WERI-Rb-1 (cell line): ENCODE data around the gene PC.
"Not testable (repeated sequence)": the region's sequence is repeated elsewhere in the genome, so short reads cannot be mapped to it uniquely, and the experiment has no call there.

ENCODE experiments used
- DNase-seq: peaks from one replicate; pipeline ENCODE4 v3.0.0-alpha.2; 2020
- H3K27ac ChIP-seq: fragments of 250-450 bp; sonication (Bioruptor Pico); 2 replicates; pipeline ENCODE4 v1.5.1; 2020; ENCODE audit warnings: mild to moderate bottlenecking, moderate library complexity
- H3K27me3 ChIP-seq: fragments of 250-450 bp; sonication (Bioruptor Pico); 2 replicates; pipeline ENCODE4 v1.5.1; 2021; ENCODE audit warnings: mild to moderate bottlenecking, low read depth, moderate library complexity; ENCODE audit not compliant: insufficient read depth, severe bottlenecking
- H3K36me3 ChIP-seq: fragments of 250-450 bp; sonication (Bioruptor Pico); 2 replicates; pipeline ENCODE4 v1.5.1; 2020; ENCODE audit warnings: mild to moderate bottlenecking, moderate library complexity
- H3K4me3 ChIP-seq: 2 replicates; pipeline ENCODE4 v1.5.1; 2011; ENCODE audit warnings: low read depth, mild to moderate bottlenecking, control low read depth, low read length
- H3K9me3 ChIP-seq: fragments of 250-450 bp; sonication (Bioruptor Pico); 2 replicates; pipeline ENCODE4 v1.5.1; 2021; ENCODE audit warnings: mild to moderate bottlenecking, moderate library complexity; ENCODE audit not compliant: severe bottlenecking
- CTCF ChIP-seq: IDR thresholded peaks from 2 replicates; pipeline ENCODE4 v1.5.1; 2011; ENCODE audit warnings: low read depth, mild to moderate bottlenecking, control low read depth, inconsistent platforms, low read length

The PC gene

GRCh38 chr11:66964495-66964894 is 6.3 kb upstream of the PC start:
- no peaks in the 10 kb centered on the region for H3K36me3 ChIP-seq
- H3K4me3 ChIP-seq: no peak overlapping the region
- TF ChIP-seq CTCF: no peak
- no peaks in the 10 kb centered on the region for H3K27me3 ChIP-seq
- no peak overlapping the region for H3K27ac ChIP-seq
- H3K9me3 ChIP-seq: no peaks in the 10 kb centered on the region
- DNase-seq: no peak

- Histone ChIP-seq H3K4me3 (no peak overlapping the region), H3K36me3 (no peaks in the 10 kb centered on the region), H3K27me3 (no peaks in the 10 kb centered on the region), H3K27ac (no peak overlapping the region), H3K9me3 (no peaks in the 10 kb centered on the region)
- no peak for TF ChIP-seq CTCF
- no peak for DNase-seq
Measured at GRCh38 chr11:66962801-66963200, 4.6 kb upstream of the PC start.

- Histone ChIP-seq H3K9me3 (no peaks in the 10 kb centered on the region), H3K27me3 (no peaks in the 10 kb centered on the region), H3K36me3 (no peaks in the 10 kb centered on the region), H3K27ac (no peak overlapping the region), H3K4me3 (no peak overlapping the region)
- TF ChIP-seq CTCF: no peak
- DNase-seq: no peak
Measured at GRCh38 chr11:66962247-66962646, 4.1 kb upstream of the PC start.

- not testable (repeated sequence) for H3K9me3 ChIP-seq, H3K4me3 ChIP-seq, H3K36me3 ChIP-seq, H3K27ac ChIP-seq, DNase-seq, H3K27me3 ChIP-seq
Measured at GRCh38 chr11:66961691-66962213, 3.6 kb upstream of the PC start.

- Histone ChIP-seq H3K4me3 (peak overlapping the region; percentile 46), H3K36me3 (no peaks in the 10 kb centered on the region), H3K27ac (no peak overlapping the region), H3K27me3 (no peaks in the 10 kb centered on the region), H3K9me3 (no peaks in the 10 kb centered on the region)
- DNase-seq: no peak
- TF ChIP-seq CTCF: no peak
Measured at GRCh38 chr11:66958956-66959274, 732 bp upstream of the PC start.

GRCh38 chr11:66957971-66958231 is 282 bp downstream of the PC start:
- no peak for DNase-seq
- H3K27me3 ChIP-seq: no peaks in the 10 kb centered on the region
- peak overlapping the region; percentile 69 for H3K4me3 ChIP-seq
- H3K27ac ChIP-seq: peak overlapping the region; percentile 90
- no peaks in the 10 kb centered on the region for H3K36me3 ChIP-seq
- no peaks in the 10 kb centered on the region for H3K9me3 ChIP-seq
- TF ChIP-seq CTCF: no peak
